OCI-LY7 (cell line): ENCODE measurements around the gene EEF1A2. TPM values are rescaled to one million over a fixed set of nuclear protein-coding genes. Genes with fewer than 3 reads are reported as not detected.

Experiments
- BruUV-seq: library from RNA; stranded (reverse); fragments of 400-500 nt; replicated peaks from 2 replicates; lab custom pipeline; 2021; lab: Mats Ljungman, UMichigan
- CTCF ChIA-PET: fragments of 300-600 bp; sonication (Branson Sonifier 250); formaldehyde crosslinking; loops from one replicate; lab custom pipeline; 2022; ENCODE audit warnings: antibody characterized with exemption; ENCODE audit not compliant: unreplicated experiment; lab: Charles Lee
- POLR2A ChIA-PET: fragments of 300-600 bp; sonication (Branson Sonifier 250); formaldehyde crosslinking; loops from one replicate; lab custom pipeline; 2022; ENCODE audit warnings: antibody characterized with exemption; lab: Charles Lee
- DNase-seq: peaks from one replicate; pipeline ENCODE4 v3.0.0-alpha.2; 2015; ENCODE audit warnings: low spot score
- H2AFZ ChIP-seq: fragments of 200-600 bp; sonication (generic), shearing (Covaris generic); 2 replicates; pipeline ENCODE4 v1.6.1; 2014; ENCODE audit warnings: mild to moderate bottlenecking, antibody characterized with exemption, low read length, moderate library complexity
- H3K27ac ChIP-seq: fragments of 200-600 bp; sonication (generic); 2 replicates; pipeline ENCODE4 v1.5.1; 2014; ENCODE audit warnings: mixed run types, low read depth, mild to moderate bottlenecking, moderate library complexity, low read length, inconsistent platforms; ENCODE audit not compliant: poor library complexity, severe bottlenecking
- H3K36me3 ChIP-seq: fragments of 200-600 bp; sonication (generic); 2 replicates; pipeline ENCODE4 v1.6.1; 2014; ENCODE audit warnings: mild to moderate bottlenecking, antibody characterized with exemption, low read length, moderate library complexity, mixed read lengths; ENCODE audit not compliant: insufficient read depth
- H3K4me1 ChIP-seq: fragments of 200-600 bp; sonication (generic); 2 replicates; pipeline ENCODE4 v1.5.1; 2014; ENCODE audit warnings: mild to moderate bottlenecking, low read length; ENCODE audit not compliant: insufficient read depth, poor library complexity, severe bottlenecking
- H3K4me2 ChIP-seq: fragments of 200-600 bp; sonication (generic); 2 replicates; pipeline ENCODE4 v1.6.1; 2014; ENCODE audit warnings: mild to moderate bottlenecking, low read length
- H3K4me3 ChIP-seq: fragments of 200-600 bp; sonication (generic); 2 replicates; pipeline ENCODE4 v1.5.1; 2014; ENCODE audit warnings: mild to moderate bottlenecking, low read depth, low read length; ENCODE audit not compliant: poor library complexity, severe bottlenecking
- H3K79me2 ChIP-seq: fragments of 200-600 bp; sonication (generic); 2 replicates; pipeline ENCODE4 v1.6.1; 2016; ENCODE audit warnings: low read depth, mild to moderate bottlenecking, low read length, moderate library complexity, mixed read lengths; ENCODE audit not compliant: insufficient read depth
- H3K9me2 ChIP-seq: fragments of 200-600 bp; sonication (generic); 2 replicates; pipeline ENCODE4 v1.6.1; 2016; ENCODE audit warnings: mild to moderate bottlenecking, low read length, mixed read lengths; ENCODE audit not compliant: insufficient read depth
- H3K9me3 ChIP-seq: fragments of 200-600 bp; sonication (generic); 2 replicates; pipeline ENCODE4 v1.6.1; 2014; ENCODE audit warnings: mild to moderate bottlenecking, mixed run types, low read length, mixed read lengths
- H4K20me1 ChIP-seq: fragments of 200-600 bp; sonication (generic); 2 replicates; pipeline ENCODE4 v1.6.1; 2014; ENCODE audit warnings: mild to moderate bottlenecking, antibody characterized with exemption, low read length, moderate library complexity, mixed read lengths; ENCODE audit not compliant: insufficient read depth
- EZH2phosphoT487 ChIP-seq: fragments of 200-600 bp; sonication (generic); IDR thresholded peaks from 2 replicates; pipeline ENCODE4 v1.6.1; 2018; ENCODE audit warnings: low read depth, borderline replicate concordance, mild to moderate bottlenecking, mixed run types, antibody characterized with exemption, low read length, moderate library complexity, mixed read lengths
- intact Hi-C: fragments of 100-400 bp; cut with micrococcal nuclease; formaldehyde crosslinking; loops from one replicate; pipeline ENCODE4 v1.10.0; 2022; ENCODE audit not compliant: unreplicated experiment
- total RNA-seq, 2 experiments: library from RNA; depleted of rRNA in 1 of 2; stranded (reverse); fragments of >200 nt in 1 of 2; shearing (Covaris generic) in 1 of 2; gene quantifications; 2 replicates each; pipeline ENCODE4 v1.2.3, GENCODE V29; 2014 to 2022
- TF ChIP-seq, protein P1 (sequence below): fragments of 200-600 bp; sonication (generic); conservative IDR thresholded peaks from 2 replicates; pipeline ENCODE4 v1.5.1; 2014; ENCODE audit warnings: mild to moderate bottlenecking, antibody characterized with exemption, low read length, moderate library complexity, mixed read lengths

Gene EEF1A2
- total RNA-seq, 2 experiments from 2014 or later = 0.22 TPM; not detected in 1

DNA sequence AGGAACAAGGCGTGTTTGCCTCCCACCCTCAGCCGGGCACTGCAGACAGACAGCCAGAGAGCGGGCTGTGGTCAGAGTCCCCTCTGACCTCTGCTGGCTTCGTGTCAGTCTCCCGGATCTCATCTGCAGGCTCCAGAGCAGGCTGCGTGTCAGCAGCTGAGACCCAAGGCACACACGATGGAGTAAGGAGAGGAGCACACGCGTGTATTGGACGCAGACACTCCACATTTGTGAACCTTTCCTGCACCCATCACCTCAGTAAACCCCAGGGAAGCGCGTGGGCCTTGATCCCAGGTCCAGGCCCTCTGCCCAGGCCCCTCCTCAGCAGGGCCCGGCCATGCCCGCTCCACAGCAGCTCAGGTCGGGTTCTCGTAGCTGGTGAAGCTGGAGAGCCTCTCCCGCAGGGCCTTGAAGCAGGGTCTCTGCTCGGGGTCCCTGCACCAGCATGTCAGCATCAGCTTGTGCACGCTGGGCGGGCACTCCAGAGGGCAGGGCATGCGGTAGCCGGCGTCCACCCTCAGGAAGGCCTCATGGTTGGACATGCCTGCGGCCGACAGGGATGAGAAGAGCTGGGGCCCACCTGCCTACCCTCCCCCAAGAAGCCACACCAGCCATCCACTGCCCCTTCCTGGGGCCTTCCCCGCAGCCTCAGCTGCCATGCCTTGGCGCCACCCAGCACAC is 30.4 kb upstream of the EEF1A2 start:
- CTCF ChIA-PET = no interaction called here
- Histone ChIP-seq H3K4me3 (no peak overlapping the region), H3K4me1 (no peaks in the 10 kb centered on the region), H3K27ac (no peak overlapping the region), H3K36me3 (no peaks in the 10 kb centered on the region), H3K4me2 (no peak overlapping the region), H3K9me3 (no peaks in the 10 kb centered on the region), H4K20me1 (no peaks in the 10 kb centered on the region), H3K79me2 (no peaks in the 10 kb centered on the region), H2AFZ (no peak overlapping the region), H3K9me2 (no peaks in the 10 kb centered on the region)
- no peak for DNase-seq
- POLR2A ChIA-PET = no interaction called here
- intact Hi-C loops = no loop called here
- no peak for TF ChIP-seq EZH2phosphoT487
- TF ChIP-seq, protein P1, sequence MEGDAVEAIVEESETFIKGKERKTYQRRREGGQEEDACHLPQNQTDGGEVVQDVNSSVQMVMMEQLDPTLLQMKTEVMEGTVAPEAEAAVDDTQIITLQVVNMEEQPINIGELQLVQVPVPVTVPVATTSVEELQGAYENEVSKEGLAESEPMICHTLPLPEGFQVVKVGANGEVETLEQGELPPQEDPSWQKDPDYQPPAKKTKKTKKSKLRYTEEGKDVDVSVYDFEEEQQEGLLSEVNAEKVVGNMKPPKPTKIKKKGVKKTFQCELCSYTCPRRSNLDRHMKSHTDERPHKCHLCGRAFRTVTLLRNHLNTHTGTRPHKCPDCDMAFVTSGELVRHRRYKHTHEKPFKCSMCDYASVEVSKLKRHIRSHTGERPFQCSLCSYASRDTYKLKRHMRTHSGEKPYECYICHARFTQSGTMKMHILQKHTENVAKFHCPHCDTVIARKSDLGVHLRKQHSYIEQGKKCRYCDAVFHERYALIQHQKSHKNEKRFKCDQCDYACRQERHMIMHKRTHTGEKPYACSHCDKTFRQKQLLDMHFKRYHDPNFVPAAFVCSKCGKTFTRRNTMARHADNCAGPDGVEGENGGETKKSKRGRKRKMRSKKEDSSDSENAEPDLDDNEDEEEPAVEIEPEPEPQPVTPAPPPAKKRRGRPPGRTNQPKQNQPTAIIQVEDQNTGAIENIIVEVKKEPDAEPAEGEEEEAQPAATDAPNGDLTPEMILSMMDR = no peak
- no TSS peak for BruUV-seq

GRCh38 chr20:63527184-63527583 is 28.3 kb upstream of the EEF1A2 start:
- TF ChIP-seq EZH2phosphoT487 = no peak
- TF ChIP-seq, protein P1 = no peak
- H3K36me3 ChIP-seq = peaks cover 18% of the 10 kb centered on the region
- ChIA-PET POLR2A (no interaction called here), CTCF (no interaction called here)
- no peak overlapping the region for H2AFZ ChIP-seq
- BruUV-seq = no TSS peak
- H3K27ac ChIP-seq = no peak overlapping the region
- H3K4me3 ChIP-seq = no peak overlapping the region
- H3K9me2 ChIP-seq = no peaks in the 10 kb centered on the region
- H3K79me2 ChIP-seq = no peaks in the 10 kb centered on the region
- no peak for DNase-seq
- no peaks in the 10 kb centered on the region for H3K4me1 ChIP-seq
- peaks cover 6% of the 10 kb centered on the region; the same call in 1 of the 2 replicates for H3K9me3 ChIP-seq
- intact Hi-C loops = no loop called here
- H3K4me2 ChIP-seq = no peak overlapping the region
- no peaks in the 10 kb centered on the region for H4K20me1 ChIP-seq

GRCh38 chr20:63525971-63526370 is 27.1 kb upstream of the EEF1A2 start:
- Histone ChIP-seq H3K4me1 (peaks cover 4% of the 10 kb centered on the region), H3K79me2 (no peaks in the 10 kb centered on the region; the same call in 1 of the 2 replicates), H3K4me3 (no peak overlapping the region), H3K9me2 (no peaks in the 10 kb centered on the region), H2AFZ (no peak overlapping the region), H3K27ac (no peak overlapping the region), H3K4me2 (no peak overlapping the region), H3K36me3 (peaks cover 21% of the 10 kb centered on the region), H4K20me1 (no peaks in the 10 kb centered on the region), H3K9me3 (peaks cover 6% of the 10 kb centered on the region; the same call in 1 of the 2 replicates)
- POLR2A ChIA-PET = no interaction called here
- DNase-seq = no peak
- CTCF ChIA-PET = no interaction called here
- intact Hi-C loops = no loop called here
- no peak for TF ChIP-seq EZH2phosphoT487
- TF ChIP-seq, protein P1 = no peak
- no TSS peak for BruUV-seq
